ENCODE results near the gene WDFY2. TPM values are rescaled to one million over a fixed set of nuclear protein-coding genes. Genes with fewer than 3 reads are reported as not detected.

The WDFY2 gene
- total and polyA plus RNA-seq, 4 donors: 4.6 to 27.3 (median 10.9) TPM

DNA sequence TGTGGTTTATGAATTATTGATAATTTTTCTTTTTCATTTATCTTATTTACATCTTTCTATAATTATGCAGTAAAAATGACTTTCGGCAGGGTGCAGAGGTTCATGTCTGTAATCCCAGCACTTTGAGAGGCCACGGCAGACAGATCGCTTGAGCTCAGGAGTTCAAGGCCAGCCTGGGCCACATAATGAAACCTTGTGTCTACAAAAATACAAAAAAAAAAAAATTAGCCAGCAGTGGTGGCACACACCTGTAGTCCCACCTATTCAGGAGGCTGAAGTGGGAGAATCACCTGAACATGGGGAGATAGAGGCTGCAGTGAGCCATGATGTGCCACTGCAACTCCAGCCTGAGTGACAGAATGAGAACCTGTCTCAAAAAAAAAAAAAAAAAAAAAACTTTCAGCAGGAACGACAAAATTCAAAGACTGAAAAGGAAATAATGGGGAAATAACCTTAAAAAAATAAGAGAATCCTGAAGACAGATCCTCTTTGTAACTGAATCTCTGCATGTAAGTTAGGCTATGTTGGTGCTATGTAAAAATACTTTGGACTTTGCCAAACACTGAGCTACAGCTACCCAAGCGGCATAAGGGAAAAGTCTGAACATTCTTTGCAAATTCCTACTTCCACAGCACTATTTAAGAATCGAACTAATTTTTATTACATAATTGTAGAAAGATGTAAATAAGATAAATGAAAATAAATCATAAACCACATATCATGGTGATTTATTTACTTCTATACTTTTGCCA is 36.7 kb upstream of the WDFY2 start:
- Histone ChIP-seq H3K27me3 (ENCODE audit: control insufficient read depth in 3 of 3, insufficient read depth in 3 of 3, low read length in 2 of 3) (no peaks in the 10 kb centered on the region), H3K9me3 (ENCODE audit: control insufficient read depth in 4 of 4, insufficient read depth in 3 of 4, low read length in 3 of 4) (no peaks in the 10 kb centered on the region), H3K4me1 (ENCODE audit: control insufficient read depth in 5 of 5, insufficient read depth in 5 of 5, low read length in 5 of 5) (peaks cover 0 to 5% (median 0%) of the 10 kb centered on the region in 5 donors), H3K9ac (ENCODE audit: insufficient read depth in 1 of 2, low read length in 2 of 2) (no peak overlapping the region), H3K4me3 (no peak overlapping the region), H3K27ac (ENCODE audit: low read depth in 1 of 2, low read length in 1 of 2) (no peak overlapping the region), H3K36me3 (ENCODE audit: control insufficient read depth in 4 of 4, insufficient read depth in 4 of 4, low read length in 4 of 4) (no peaks in the 10 kb centered on the region)
- 85 to 90% methylated on average over 6 of the region's 6 CpGs for WGBS, 2 donors
- DNase-seq (no peak), ATAC-seq (ENCODE audit: insufficient read depth, low FRiP score) (no peak)
- TF ChIP-seq, protein P1, sequence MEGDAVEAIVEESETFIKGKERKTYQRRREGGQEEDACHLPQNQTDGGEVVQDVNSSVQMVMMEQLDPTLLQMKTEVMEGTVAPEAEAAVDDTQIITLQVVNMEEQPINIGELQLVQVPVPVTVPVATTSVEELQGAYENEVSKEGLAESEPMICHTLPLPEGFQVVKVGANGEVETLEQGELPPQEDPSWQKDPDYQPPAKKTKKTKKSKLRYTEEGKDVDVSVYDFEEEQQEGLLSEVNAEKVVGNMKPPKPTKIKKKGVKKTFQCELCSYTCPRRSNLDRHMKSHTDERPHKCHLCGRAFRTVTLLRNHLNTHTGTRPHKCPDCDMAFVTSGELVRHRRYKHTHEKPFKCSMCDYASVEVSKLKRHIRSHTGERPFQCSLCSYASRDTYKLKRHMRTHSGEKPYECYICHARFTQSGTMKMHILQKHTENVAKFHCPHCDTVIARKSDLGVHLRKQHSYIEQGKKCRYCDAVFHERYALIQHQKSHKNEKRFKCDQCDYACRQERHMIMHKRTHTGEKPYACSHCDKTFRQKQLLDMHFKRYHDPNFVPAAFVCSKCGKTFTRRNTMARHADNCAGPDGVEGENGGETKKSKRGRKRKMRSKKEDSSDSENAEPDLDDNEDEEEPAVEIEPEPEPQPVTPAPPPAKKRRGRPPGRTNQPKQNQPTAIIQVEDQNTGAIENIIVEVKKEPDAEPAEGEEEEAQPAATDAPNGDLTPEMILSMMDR (IDR thresholded peaks at IDR 0.05; ENCODE audit: control extremely low read depth, extremely low read depth): no peak

- Histone ChIP-seq H3K9me3 (ENCODE audit: control insufficient read depth in 4 of 4, insufficient read depth in 3 of 4, low read length in 3 of 4) (no peaks in the 10 kb centered on the region), H3K27me3 (ENCODE audit: control insufficient read depth in 3 of 3, insufficient read depth in 3 of 3, low read length in 2 of 3) (no peaks in the 10 kb centered on the region), H3K27ac (ENCODE audit: low read depth in 1 of 2, low read length in 1 of 2) (no peak overlapping the region), H3K4me3 (no peak overlapping the region), H3K4me1 (ENCODE audit: control insufficient read depth in 5 of 5, insufficient read depth in 5 of 5, low read length in 5 of 5) (no peaks in the 10 kb centered on the region), H3K9ac (ENCODE audit: insufficient read depth in 1 of 2, low read length in 2 of 2) (no peak overlapping the region), H3K36me3 (ENCODE audit: control insufficient read depth in 4 of 4, insufficient read depth in 4 of 4, low read length in 4 of 4) (no peaks in the 10 kb centered on the region)
- DNase-seq (no peak), ATAC-seq (ENCODE audit: insufficient read depth, low FRiP score) (peak; percentile 41)
- TF ChIP-seq, protein P1 (IDR thresholded peaks at IDR 0.05; ENCODE audit: control extremely low read depth, extremely low read depth): no peak
- WGBS, 2 donors: 19 to 47% methylated on average over 3 of the region's 3 CpGs
Observed at GRCh38 chr13:51549050-51549449, 35.2 kb upstream of the WDFY2 start.

DNA sequence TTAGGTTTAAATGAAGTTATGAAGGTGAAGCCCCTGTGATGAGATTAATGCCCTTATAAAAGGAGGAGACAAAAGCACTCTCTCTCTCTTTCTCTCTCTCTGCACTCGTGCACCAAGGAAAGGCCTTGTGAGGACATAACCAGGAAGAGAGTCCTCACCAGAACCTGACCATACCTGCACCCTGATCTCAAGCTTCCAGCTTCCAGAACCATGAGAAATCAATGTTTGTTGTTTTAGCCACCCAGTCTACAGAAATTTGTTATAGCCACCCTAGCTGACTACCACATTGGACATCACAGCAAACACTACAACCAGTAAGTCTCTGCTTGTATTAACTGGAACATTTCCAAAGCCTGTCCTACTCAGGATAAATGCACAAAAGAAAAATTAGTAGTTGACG is 34.7 kb upstream of the WDFY2 start:
- Histone ChIP-seq H3K9me3 (ENCODE audit: control insufficient read depth in 4 of 4, insufficient read depth in 3 of 4, low read length in 3 of 4) (no peaks in the 10 kb centered on the region), H3K27me3 (ENCODE audit: control insufficient read depth in 3 of 3, insufficient read depth in 3 of 3, low read length in 2 of 3) (no peaks in the 10 kb centered on the region), H3K9ac (ENCODE audit: insufficient read depth in 1 of 2, low read length in 2 of 2) (no peak overlapping the region), H3K36me3 (ENCODE audit: control insufficient read depth in 4 of 4, insufficient read depth in 4 of 4, low read length in 4 of 4) (no peaks in the 10 kb centered on the region), H3K4me1 (ENCODE audit: control insufficient read depth in 5 of 5, insufficient read depth in 5 of 5, low read length in 5 of 5) (no peaks in the 10 kb centered on the region), H3K27ac (ENCODE audit: low read depth in 1 of 2, low read length in 1 of 2) (no peak overlapping the region), H3K4me3 (no peak overlapping the region)
- ATAC-seq (ENCODE audit: insufficient read depth, low FRiP score) (no peak), DNase-seq (no peak)
- TF ChIP-seq, protein P1 (IDR thresholded peaks at IDR 0.05; ENCODE audit: control extremely low read depth, extremely low read depth): no peak
- 81 to 97% methylated on average over 2 of the region's 2 CpGs for WGBS, 2 donors

DNA sequence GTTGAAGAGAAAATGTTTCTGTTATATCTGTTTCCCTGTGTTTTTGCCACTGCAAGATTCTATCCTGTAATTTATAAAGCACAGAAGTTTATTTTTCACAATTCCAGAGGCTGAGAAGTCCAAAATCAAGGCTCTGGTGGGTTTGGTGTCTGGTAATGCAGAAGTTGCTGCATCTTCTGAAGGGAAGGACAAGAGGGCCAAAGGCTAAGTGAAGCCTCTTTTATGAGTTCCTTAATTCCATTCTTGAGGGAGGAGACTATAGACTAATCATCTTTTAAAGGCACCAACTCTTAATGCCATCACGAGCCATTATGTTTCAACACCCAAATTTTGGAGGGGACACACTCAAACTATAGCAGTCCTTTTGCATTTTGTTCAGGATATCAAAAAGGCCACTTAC is 34.1 kb upstream of the WDFY2 start:
- Histone ChIP-seq H3K27ac (ENCODE audit: low read depth in 1 of 2, low read length in 1 of 2) (no peak overlapping the region), H3K36me3 (ENCODE audit: control insufficient read depth in 4 of 4, insufficient read depth in 4 of 4, low read length in 4 of 4) (no peaks in the 10 kb centered on the region), H3K9ac (ENCODE audit: insufficient read depth in 1 of 2, low read length in 2 of 2) (no peak overlapping the region), H3K9me3 (ENCODE audit: control insufficient read depth in 4 of 4, insufficient read depth in 3 of 4, low read length in 3 of 4) (no peaks in the 10 kb centered on the region), H3K4me1 (ENCODE audit: control insufficient read depth in 5 of 5, insufficient read depth in 5 of 5, low read length in 5 of 5) (no peaks in the 10 kb centered on the region), H3K4me3 (no peak overlapping the region), H3K27me3 (ENCODE audit: control insufficient read depth in 3 of 3, insufficient read depth in 3 of 3, low read length in 2 of 3) (no peaks in the 10 kb centered on the region)
- WGBS, 2 donors: 83 to 84% methylated on average over 1 of the region's 1 CpG
- TF ChIP-seq, protein P1 (IDR thresholded peaks at IDR 0.05; ENCODE audit: control extremely low read depth, extremely low read depth): no peak
- DNase-seq (no peak), ATAC-seq (ENCODE audit: insufficient read depth, low FRiP score) (no peak)

Measured in lung (tissue), 12 donors.